H1 (cell line): Measurements from ENCODE around the gene ZFYVE1. TPM values are rescaled to one million over a fixed set of nuclear protein-coding genes. Genes with fewer than 3 reads are reported as not detected.

ENCODE experiments used
- CHD2 ChIP-seq: IDR thresholded peaks from 2 replicates; pipeline ENCODE4 v1.6.1; 2012; ENCODE audit warnings: low read length, improper control_type of control experiment
- polyA plus RNA-seq, 7 experiments: library from polyadenylated mRNA; depleted of rRNA in 3 of 7; stranded (reverse) in 5 of 7; unstranded in 2 of 7; fragments of >200 nt in 5 of 7; fragments of 200-250 nt in 2 of 7; gene quantifications; 1 replicate in 5 of 7; 2 replicates in 1 of 7; 4 replicates in 1 of 7; pipeline versions ENCODE4 v1.2.1 to v1.2.3, GENCODE V29; 2011 to 2013; ENCODE audit warnings: missing spikeins in 2 of 7, mixed read lengths in 2 of 7
- total RNA-seq: library from RNA; stranded (reverse); fragmentation: NEBNext Ultra II Directional; extraction: Animal tissue kit (Norgen Biotek cat#: 25700); gene quantifications from 2 replicates; pipeline ENCODE4 v1.2.1, GENCODE V29; 2021

The ZFYVE1 gene
- total and polyA plus RNA-seq, 2 of the 8 experiments (the other 6 are each of a cell fraction or from before 2014, with no cell fraction given), result 9.8 to 12.5 TPM

DNA sequence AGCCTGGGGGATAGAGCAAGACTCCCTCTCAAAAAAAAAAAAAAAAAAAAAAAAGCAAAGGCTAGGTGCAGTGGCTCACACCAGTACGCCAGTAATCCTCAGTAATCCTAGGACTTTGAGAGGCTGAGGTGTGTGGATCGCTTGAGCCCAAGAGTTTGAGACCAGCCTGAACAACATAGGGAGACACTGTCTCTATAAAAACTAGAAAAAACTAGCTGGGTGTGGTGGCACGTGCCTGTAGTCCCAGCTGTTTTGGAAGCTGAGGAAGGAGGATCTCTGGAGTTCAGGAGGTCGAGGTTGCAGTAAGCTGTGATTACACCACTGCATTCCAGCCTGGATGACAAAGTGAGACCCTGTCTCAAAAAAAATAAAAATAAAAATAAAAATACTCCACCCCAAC is 22.5 kb upstream of the ZFYVE1 start (continued):
- no peak for TF ChIP-seq CHD2
